ENCODE results near the gene IL6ST. TPM values are rescaled to one million over a fixed set of nuclear protein-coding genes. Genes with fewer than 3 reads are reported as not detected.
"Not testable (repeated sequence)": the region's sequence is repeated elsewhere in the genome, so short reads cannot be mapped to it uniquely, and the experiment has no call there.

IL6ST gene
- polyA plus RNA-seq (2012; ENCODE audit: insufficient read depth, insufficient read length), result 16.5 TPM

- no peak for DNase-seq (ENCODE audit: low read depth, low spot score)
- peak within 1 kb of the TSS; percentile 85 for H3K4me3 ChIP-seq (ENCODE audit: low read length)
These were observed at the start of gene IL6ST for GRCh38 chr5:55994495-55994997. Gene IL6ST (minus strand): TSS chr5:55994963. CDS start chr5:55976278, 18,685 bp downstream.

GRCh38 chr5:56039985-56040384 is 45.2 kb upstream of the IL6ST start:
- no peak for DNase-seq (ENCODE audit: low read depth, low spot score)
- H3K4me3 ChIP-seq (ENCODE audit: low read length), result no peak overlapping the region

GRCh38 chr5:56038206-56038605 is 43.4 kb upstream of the IL6ST start:
- DNase-seq (ENCODE audit: low read depth, low spot score); H3K4me3 ChIP-seq (ENCODE audit: low read length): not testable (repeated sequence)

GRCh38 chr5:56037531-56038010 is 42.8 kb upstream of the IL6ST start:
- DNase-seq (ENCODE audit: low read depth, low spot score), result no peak

GRCh38 chr5:56035394-56035793 is 40.6 kb upstream of the IL6ST start:
- not testable (repeated sequence) for DNase-seq (ENCODE audit: low read depth, low spot score); H3K4me3 ChIP-seq (ENCODE audit: low read length)

More at GRCh38 chr5:56037531-56038010, 42.8 kb upstream of the IL6ST start:
- H3K4me3 ChIP-seq (ENCODE audit: low read length), result no peak overlapping the region

GRCh38 chr5:56029871-56030630 is 35.3 kb upstream of the IL6ST start:
- not testable (repeated sequence) for H3K4me3 ChIP-seq (ENCODE audit: low read length); DNase-seq (ENCODE audit: low read depth, low spot score)

GRCh38 chr5:56029457-56029856 is 34.7 kb upstream of the IL6ST start:
- no peak for DNase-seq (ENCODE audit: low read depth, low spot score)
- H3K4me3 ChIP-seq (ENCODE audit: low read length), result no peak overlapping the region

DNA sequence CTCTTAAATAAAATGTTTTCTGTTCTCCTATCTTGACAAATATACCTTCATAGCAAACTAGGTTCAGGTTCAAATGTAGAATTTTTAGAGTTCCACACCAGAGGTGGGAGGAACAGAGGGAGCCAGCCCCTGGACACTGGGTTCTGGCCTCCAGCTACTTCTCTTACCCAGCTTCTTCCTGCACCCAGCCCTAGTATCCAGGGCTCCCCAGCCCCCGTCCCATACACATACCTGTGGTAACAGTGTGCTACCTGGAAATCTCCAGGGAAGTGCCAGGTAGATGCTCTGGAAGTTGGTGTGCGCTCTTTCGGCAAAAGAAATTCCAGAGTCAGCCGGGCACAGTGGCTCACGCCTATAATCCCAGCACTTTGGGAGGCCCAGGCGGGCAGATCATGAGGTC is 33.9 kb upstream of the IL6ST start:
- no peak for DNase-seq (ENCODE audit: low read depth, low spot score)
- no peak overlapping the region for H3K4me3 ChIP-seq (ENCODE audit: low read length)

DNA sequence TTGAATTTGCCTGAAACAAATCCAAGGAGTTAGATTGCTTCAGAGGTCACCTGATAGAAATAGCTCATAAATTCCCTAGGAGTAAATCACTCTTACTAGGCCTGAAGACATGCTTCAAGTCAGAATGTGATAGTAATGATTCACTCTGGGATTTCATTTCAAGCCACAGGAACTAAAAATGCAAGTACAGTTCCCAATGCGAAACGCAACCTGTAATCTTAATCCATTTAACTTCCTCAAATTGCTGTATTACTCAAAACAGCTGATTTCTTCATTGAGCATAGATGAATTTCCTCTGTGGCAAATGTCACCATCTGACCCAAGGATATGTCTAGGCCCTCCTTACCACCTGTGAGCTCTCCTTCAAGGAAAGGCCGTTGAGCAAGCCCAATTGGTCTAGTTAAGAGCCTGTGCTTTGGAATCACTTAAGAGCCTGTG is 32.1 kb upstream of the IL6ST start:
- H3K4me3 ChIP-seq (ENCODE audit: low read length), result no peak overlapping the region
- no peak for DNase-seq (ENCODE audit: low read depth, low spot score)

DNA sequence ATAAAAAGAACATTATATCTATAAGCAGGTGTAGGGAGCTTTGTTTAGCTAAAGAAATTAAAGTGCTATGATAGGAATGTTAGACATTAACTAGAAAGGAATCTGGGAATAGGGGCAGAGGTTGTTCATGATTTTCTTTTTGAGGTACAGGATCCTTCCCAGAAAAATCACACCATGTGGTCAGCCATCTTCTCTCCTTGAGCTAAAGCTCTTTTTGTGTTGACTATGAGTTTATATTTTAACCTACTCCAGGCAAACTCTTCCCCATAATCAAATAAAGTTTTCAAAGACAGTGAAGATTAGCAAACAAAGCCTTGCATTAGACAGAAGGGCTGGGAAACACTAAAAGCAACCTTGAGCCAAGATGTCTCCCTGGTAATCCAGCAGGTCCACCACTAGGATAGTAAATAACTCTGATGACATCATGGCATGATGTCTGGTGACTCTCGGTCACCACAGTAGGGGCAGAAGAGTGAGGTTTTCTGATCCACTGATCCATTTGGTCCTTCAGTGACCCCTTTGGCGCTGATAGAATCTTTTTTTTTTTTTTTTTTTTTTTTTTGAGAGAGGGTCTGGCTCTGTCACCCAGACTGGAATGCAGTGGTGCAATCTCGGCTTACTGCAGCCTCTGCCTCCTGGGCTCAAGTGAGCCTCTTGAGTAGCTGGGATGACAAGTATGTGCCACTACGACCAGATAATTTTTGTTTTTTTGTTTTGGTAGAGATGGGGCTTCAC is 30.6 kb upstream of the IL6ST start:
- DNase-seq (ENCODE audit: low read depth, low spot score), result no peak
- no peak overlapping the region for H3K4me3 ChIP-seq (ENCODE audit: low read length)

DNA sequence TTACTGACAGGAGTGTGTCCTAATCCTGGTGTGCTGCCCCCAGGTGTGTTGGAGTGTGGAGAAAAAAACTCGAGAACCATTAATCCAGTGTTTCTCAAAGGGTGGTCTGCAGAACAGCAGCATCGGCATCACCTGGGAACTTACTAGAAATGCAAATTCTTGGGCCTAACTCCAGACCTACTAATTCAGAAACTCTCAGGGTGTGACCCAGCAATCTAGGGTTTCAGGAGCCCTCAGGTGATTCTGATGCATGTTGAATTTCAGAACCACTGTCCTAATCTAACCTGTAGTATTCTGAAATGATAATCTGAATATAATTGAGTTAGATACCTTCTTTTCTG is 30.0 kb upstream of the IL6ST start:
- DNase-seq (ENCODE audit: low read depth, low spot score), result no peak
- no peak overlapping the region for H3K4me3 ChIP-seq (ENCODE audit: low read length)

DNA sequence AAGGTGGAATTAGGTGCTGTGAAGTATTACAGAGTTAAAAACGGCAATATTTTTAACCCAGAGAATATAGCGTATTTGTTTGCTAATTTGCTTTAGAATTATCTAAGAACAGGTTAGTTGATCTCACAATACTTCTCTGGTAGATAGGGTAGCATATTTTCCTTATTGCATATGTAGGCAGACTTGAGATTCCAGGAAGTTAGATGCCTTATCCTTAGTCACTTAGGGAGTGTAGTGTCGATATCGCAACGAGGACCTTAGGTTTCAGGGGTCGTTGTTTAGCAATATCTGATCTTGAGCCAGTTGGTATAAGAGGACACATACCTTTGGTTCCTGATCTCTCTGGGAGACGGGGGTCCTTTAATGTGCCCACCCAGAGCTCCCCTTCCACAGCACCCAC is 28.5 kb upstream of the IL6ST start:
- H3K4me3 ChIP-seq (ENCODE audit: low read length), result no peak overlapping the region
- DNase-seq (ENCODE audit: low read depth, low spot score), result no peak

DNA sequence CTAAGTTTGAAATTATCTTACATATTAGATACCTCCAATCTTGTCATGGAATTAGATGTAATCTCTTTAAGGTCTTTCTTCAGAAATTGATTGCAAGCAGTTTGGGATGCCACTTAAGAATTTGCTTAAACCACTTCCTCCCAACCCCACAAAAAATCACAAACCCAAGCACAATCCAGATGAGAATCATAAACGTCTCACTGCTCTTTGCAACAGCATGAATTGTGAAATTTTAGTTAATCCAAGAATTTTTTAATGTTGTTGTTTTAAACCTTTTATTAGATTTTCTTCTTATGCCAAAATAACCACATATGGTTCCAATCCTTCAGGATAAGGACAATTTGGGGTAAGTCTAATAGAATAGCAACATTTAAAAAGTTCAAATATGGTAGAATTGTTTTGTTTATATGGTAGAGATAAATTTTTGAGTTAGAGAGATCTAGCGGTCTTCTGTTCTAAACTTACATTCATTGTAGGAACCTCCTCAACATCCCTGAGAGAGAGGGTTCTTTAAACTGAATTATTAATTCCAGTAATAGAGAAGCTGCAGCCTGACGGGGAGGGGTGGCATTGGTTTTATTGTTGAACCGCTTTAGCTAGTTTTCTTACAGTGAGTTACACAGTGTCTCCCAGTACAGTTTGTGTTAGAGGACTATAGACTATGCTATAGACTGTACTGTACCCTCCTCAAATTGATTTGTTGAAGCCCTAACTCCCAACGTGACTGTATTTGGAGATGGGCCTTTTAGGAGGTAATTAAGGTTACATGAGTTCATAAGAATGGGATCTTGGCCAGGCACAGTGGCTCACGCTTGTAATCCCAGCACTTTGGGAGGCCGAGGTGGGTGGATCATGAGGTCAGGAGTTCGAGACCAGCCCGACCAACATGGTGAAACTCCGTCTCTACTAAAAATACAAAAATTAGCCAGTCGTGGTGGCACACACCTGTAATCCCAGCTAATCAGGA is 24.8 kb upstream of the IL6ST start:
- peak; percentile 65 for DNase-seq (ENCODE audit: low read depth, low spot score)
- no peak overlapping the region for H3K4me3 ChIP-seq (ENCODE audit: low read length)

DNA sequence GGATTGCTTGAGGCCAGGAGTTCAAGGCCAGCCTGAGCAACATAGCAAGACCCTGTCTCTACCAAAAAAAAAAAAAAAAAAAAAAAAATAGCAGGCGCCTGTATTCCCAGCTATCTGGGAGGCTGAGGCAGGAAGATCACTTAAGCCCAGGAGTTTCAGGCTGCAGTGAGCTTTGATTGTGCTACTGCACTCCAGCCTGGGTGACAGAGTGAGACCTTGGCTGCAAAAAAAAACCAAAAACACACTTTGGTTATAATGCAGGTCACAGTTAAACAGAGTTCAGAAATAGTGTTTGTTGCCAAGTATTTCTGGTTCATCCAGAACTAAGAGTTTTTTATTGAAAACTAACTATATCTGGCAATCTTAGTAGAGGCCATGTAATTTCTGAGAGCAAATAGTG is 24.1 kb upstream of the IL6ST start:
- H3K4me3 ChIP-seq (ENCODE audit: low read length), result no peak overlapping the region
- DNase-seq (ENCODE audit: low read depth, low spot score), result no peak

DNA sequence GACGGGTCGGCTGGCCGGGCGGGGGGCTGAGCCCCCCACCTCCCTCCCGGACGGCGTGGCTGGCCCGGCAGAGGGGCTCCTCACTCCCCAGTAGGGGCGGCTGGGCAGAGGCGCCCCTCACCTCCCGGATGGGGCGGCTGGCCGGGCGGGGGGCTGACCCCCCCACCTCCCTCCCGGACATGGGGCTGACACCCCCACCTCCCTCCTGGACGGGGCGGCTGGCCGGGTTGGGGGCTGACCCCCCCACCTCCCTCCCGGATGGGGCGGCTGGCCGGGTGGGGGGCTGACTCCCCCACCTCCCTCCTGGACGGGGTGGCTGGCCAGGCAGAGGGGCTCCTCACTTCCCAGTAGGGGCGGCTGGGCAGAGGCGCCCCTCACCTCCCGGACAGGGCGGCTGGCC is 19.9 kb upstream of the IL6ST start:
- H3K4me3 ChIP-seq (ENCODE audit: low read length); DNase-seq (ENCODE audit: low read depth, low spot score): not testable (repeated sequence)

DNA sequence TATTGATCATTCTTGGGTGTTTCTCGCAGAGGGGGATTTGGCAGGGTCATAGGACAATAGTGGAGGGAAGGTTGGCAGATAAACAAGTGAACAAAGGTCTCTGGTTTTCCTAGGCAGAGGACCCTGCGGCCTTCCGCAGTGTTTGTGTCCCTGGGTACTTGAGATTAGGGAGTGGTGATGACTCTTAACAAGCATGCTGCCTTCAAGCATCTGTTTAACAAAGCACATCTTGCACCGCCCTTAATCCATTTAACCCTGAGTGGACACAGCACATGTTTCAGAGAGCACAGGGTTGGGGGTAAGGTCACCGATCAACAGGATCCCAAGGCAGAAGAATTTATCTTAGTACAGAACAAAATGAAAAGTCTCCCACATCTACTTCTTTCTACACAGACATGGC is 19.2 kb upstream of the IL6ST start:
- not testable (repeated sequence) for H3K4me3 ChIP-seq (ENCODE audit: low read length); DNase-seq (ENCODE audit: low read depth, low spot score)

DNA sequence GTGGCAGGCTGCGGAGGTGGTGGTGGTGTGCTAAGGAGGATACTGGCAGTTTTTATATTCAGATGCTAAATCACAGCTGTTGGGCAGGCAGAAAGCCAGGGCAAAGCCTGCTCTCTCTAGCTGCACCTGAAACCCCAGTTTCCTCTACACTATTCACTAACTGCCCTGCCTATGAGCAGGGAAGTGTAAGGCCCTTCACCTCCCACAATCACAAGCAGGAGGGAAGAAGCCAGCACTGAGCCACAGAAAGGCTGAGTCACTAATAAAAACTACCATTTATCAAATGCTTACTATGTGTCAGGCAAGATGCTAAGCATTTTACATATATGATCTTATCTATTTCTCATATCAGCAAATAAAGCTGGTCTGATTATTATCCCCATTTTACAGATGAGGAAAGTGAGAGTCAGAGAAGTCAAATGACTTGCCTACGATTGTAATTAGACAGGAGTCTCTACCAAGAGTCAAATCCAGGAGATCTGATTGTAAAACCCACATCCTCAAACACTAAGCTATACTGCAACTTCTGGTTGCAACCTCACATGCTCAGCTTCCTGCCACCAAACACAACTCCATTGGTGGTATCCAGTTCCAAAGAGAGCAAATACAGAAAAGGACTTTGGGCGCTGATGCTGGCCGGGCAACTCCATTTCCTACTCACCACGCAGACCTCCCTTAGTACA is 17.7 kb upstream of the IL6ST start:
- peak overlapping the region; percentile 13; the same call in 1 of the 2 replicates for H3K4me3 ChIP-seq (ENCODE audit: low read length)

DNA sequence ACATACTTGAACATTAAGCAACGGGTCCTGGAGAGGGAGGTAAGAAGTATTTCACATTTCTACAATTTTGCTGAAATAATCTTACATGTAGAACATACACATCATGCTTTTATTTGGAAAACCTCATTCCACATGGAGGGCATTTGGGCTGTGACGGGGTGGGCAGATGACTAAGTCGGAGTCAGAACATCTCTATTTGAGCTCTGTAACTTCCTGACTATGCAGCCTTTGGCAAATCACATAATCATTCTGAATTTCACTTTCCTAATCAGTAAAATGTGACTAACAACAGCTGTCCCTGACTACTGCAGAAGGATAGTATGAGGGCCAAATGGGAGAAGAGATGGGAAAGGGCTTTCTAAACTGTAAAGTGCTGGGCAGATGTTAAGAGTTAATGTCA is 17.1 kb upstream of the IL6ST start:
- DNase-seq (ENCODE audit: low read depth, low spot score), result no peak
- no peak overlapping the region for H3K4me3 ChIP-seq (ENCODE audit: low read length)

More for the DNA sequence above, 17.7 kb upstream of the IL6ST start:
- DNase-seq (ENCODE audit: low read depth, low spot score), result peak; percentile 93

All from Jurkat, Clone E6-1 (cell line).